SH-SY5Y (cell line): Measurements from ENCODE around the gene SFR1.

Experiments
- GATA2 ChIP-seq: IDR thresholded peaks from 2 replicates; pipeline ENCODE4 v1.6.1; 2011; ENCODE audit warnings: mild to moderate bottlenecking, low read depth, low read length
- GATA3 ChIP-seq: IDR thresholded peaks from 2 replicates; pipeline ENCODE4 v1.6.1; 2011; ENCODE audit warnings: low read depth, mild to moderate bottlenecking, low read length, moderate library complexity

GRCh38 chr10:104144931-104145330 is 23.0 kb downstream of the SFR1 start:
- TF ChIP-seq GATA2 (no peak), GATA3 (no peak)
